ENCODE results near the gene PDE4B. TPM values are rescaled to one million over a fixed set of nuclear protein-coding genes. Genes with fewer than 3 reads are reported as not detected.

PDE4B gene
- total and polyA plus RNA-seq, 2 donors from 2014 or later: 2.0 to 8.7 TPM

- Histone ChIP-seq H3K9me3 (ENCODE audit: control insufficient read depth in 2 of 3, insufficient read depth in 1 of 3, low read length in 3 of 3) (no peaks in the 10 kb centered on the region), H3K4me3 (ENCODE audit: low read length in 3 of 3) (no peak overlapping the region), H3K9ac (ENCODE audit: low read length in 3 of 3) (no peak overlapping the region), H3K36me3 (ENCODE audit: control insufficient read depth in 2 of 3, insufficient read depth in 3 of 3, low read length in 3 of 3) (no peaks in the 10 kb centered on the region), H3K4me1 (ENCODE audit: control insufficient read depth in 2 of 3, insufficient read depth in 2 of 3, low read depth in 1 of 3, low read length in 3 of 3) (no peaks in the 10 kb centered on the region), H3K27ac (ENCODE audit: low read depth in 2 of 2, low read length in 2 of 2) (no peak overlapping the region), H3K27me3 (ENCODE audit: control insufficient read depth, insufficient read depth, low read length) (no peaks in the 10 kb centered on the region)
- no peak for TF ChIP-seq CTCF (IDR thresholded peaks at IDR 0.05; ENCODE audit: borderline replicate concordance, extremely low read depth, insufficient read depth)
- intact Hi-C loops (cut with DNase I): no loop called here
- DNase-seq: no peak
- FAIRE-seq: no peak
Measured at GRCh38 chr1:66341446-66342089, 548.9 kb downstream of the PDE4B start.

GRCh38 chr1:66342707-66343106 lies 550.0 kb downstream of the PDE4B start:
- Histone ChIP-seq H3K4me1 (ENCODE audit: control insufficient read depth in 2 of 3, insufficient read depth in 2 of 3, low read depth in 1 of 3, low read length in 3 of 3) (no peaks in the 10 kb centered on the region), H3K27me3 (ENCODE audit: control insufficient read depth, insufficient read depth, low read length) (no peaks in the 10 kb centered on the region), H3K9me3 (ENCODE audit: control insufficient read depth in 2 of 3, insufficient read depth in 1 of 3, low read length in 3 of 3) (no peaks in the 10 kb centered on the region), H3K27ac (ENCODE audit: low read depth in 2 of 2, low read length in 2 of 2) (no peak overlapping the region), H3K9ac (ENCODE audit: low read length in 3 of 3) (no peak overlapping the region), H3K4me3 (ENCODE audit: low read length in 3 of 3) (no peak overlapping the region), H3K36me3 (ENCODE audit: control insufficient read depth in 2 of 3, insufficient read depth in 3 of 3, low read length in 3 of 3) (no peaks in the 10 kb centered on the region)
- TF ChIP-seq CTCF (IDR thresholded peaks at IDR 0.05; ENCODE audit: borderline replicate concordance, extremely low read depth, insufficient read depth): no peak
- FAIRE-seq (no peak), DNase-seq (no peak)
- intact Hi-C loops (cut with DNase I): no loop called here

- Histone ChIP-seq H3K27me3 (ENCODE audit: control insufficient read depth, insufficient read depth, low read length) (no peaks in the 10 kb centered on the region), H3K4me3 (ENCODE audit: low read length in 3 of 3) (no peak overlapping the region), H3K9ac (ENCODE audit: low read length in 3 of 3) (no peak overlapping the region), H3K4me1 (ENCODE audit: control insufficient read depth in 2 of 3, insufficient read depth in 2 of 3, low read depth in 1 of 3, low read length in 3 of 3) (no peaks in the 10 kb centered on the region), H3K9me3 (ENCODE audit: control insufficient read depth in 2 of 3, insufficient read depth in 1 of 3, low read length in 3 of 3) (no peaks in the 10 kb centered on the region), H3K36me3 (ENCODE audit: control insufficient read depth in 2 of 3, insufficient read depth in 3 of 3, low read length in 3 of 3) (no peaks in the 10 kb centered on the region), H3K27ac (ENCODE audit: low read depth in 2 of 2, low read length in 2 of 2) (no peak overlapping the region)
- intact Hi-C loops (cut with DNase I): no loop called here
- FAIRE-seq (no peak), DNase-seq (no peak)
- no peak for TF ChIP-seq CTCF (IDR thresholded peaks at IDR 0.05; ENCODE audit: borderline replicate concordance, extremely low read depth, insufficient read depth)
Measured at GRCh38 chr1:66343569-66344325, 551.1 kb downstream of the PDE4B start.

Data from kidney (tissue), 14 donors.